ENCODE data around the gene SESN3.

Gene SESN3

DNA sequence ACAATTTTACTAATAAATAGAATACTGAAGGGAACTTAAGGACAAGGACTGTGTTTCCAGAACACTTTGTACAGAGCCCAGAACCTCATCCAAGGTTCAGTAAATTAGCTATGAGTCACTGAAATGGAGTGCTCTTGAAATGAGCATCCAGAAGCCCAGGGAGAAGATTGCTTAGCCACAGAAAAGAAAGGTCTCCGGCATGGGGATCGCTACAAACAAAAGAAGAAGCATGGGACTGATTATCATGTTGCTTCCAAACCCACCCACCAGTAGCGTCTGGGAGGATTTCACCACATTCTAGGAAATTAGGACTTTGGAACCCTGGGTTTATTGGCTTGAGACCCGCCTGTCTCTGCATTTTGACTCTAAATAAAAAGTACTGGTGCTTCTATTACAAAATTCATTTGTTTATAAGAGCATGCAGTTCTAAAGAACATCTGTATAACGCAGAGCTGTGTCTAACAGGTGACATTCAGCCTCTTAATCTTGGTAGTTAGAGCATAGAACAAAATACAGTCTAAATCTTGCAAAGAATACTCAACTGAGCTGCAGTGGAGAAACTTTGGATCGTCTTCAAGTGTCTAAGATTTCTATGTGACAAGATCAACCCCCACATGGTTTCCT, 35.9 kb upstream of the SESN3 start:
- H3K36me3 ChIP-seq (ENCODE audit: control insufficient read depth in 5 of 5, insufficient read depth in 5 of 5, low read length in 5 of 5), result no peaks in the 10 kb centered on the region
- no peak overlapping the region for H3K27ac ChIP-seq (ENCODE audit: low read depth, low read length)
- no peaks in the 10 kb centered on the region for H3K9me3 ChIP-seq (ENCODE audit: control insufficient read depth in 5 of 5, low read length in 5 of 5)

DNA sequence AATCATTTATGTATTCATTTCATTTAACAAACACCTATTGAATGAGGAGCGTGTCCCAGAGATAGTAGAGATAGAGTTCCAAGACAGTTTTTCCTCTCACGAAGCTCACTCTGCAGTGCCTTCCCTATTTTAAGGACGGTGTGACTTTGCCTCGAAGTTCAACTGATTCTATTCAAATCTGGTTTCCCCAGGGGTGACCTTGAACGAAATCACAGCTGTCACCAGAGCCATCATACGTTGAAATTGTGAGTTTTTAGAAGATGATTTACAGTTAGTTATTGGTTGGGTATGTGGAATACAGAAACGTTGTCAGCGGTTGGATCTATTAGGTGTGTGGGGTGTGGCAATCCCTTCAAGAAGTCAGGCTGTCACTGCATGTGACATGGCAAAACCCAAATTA, 33.9 kb upstream of the SESN3 start:
- no peak overlapping the region for H3K9ac ChIP-seq (ENCODE audit: low read length in 5 of 5)
- no peaks in the 10 kb centered on the region for H3K27me3 ChIP-seq (ENCODE audit: control insufficient read depth in 5 of 5, insufficient read depth in 4 of 5, low read length in 5 of 5)
- H3K4me1 ChIP-seq (ENCODE audit: control insufficient read depth in 5 of 5, insufficient read depth in 5 of 5, low read length in 5 of 5), result peaks cover 0 to 4% (median 0%) of the 10 kb centered on the region in 5 donors
- no peak overlapping the region for H3K4me3 ChIP-seq (ENCODE audit: low read depth in 1 of 5, low read length in 5 of 5)
- H3K9me3 ChIP-seq (ENCODE audit: control insufficient read depth in 5 of 5, low read length in 5 of 5), result no peaks in the 10 kb centered on the region
- H3K27ac ChIP-seq (ENCODE audit: low read depth, low read length), result no peak overlapping the region
- H3K36me3 ChIP-seq (ENCODE audit: control insufficient read depth in 5 of 5, insufficient read depth in 5 of 5, low read length in 5 of 5), result no peaks in the 10 kb centered on the region

More for the DNA sequence above, 35.9 kb upstream of the SESN3 start:
- Histone ChIP-seq H3K27me3 (ENCODE audit: control insufficient read depth in 5 of 5, insufficient read depth in 4 of 5, low read length in 5 of 5) (no peaks in the 10 kb centered on the region), H3K4me1 (ENCODE audit: control insufficient read depth in 5 of 5, insufficient read depth in 5 of 5, low read length in 5 of 5) (peaks cover 0 to 4% (median 0%) of the 10 kb centered on the region in 5 donors), H3K4me3 (ENCODE audit: low read depth in 1 of 5, low read length in 5 of 5) (no peak overlapping the region), H3K9ac (ENCODE audit: low read length in 5 of 5) (no peak overlapping the region)

DNA sequence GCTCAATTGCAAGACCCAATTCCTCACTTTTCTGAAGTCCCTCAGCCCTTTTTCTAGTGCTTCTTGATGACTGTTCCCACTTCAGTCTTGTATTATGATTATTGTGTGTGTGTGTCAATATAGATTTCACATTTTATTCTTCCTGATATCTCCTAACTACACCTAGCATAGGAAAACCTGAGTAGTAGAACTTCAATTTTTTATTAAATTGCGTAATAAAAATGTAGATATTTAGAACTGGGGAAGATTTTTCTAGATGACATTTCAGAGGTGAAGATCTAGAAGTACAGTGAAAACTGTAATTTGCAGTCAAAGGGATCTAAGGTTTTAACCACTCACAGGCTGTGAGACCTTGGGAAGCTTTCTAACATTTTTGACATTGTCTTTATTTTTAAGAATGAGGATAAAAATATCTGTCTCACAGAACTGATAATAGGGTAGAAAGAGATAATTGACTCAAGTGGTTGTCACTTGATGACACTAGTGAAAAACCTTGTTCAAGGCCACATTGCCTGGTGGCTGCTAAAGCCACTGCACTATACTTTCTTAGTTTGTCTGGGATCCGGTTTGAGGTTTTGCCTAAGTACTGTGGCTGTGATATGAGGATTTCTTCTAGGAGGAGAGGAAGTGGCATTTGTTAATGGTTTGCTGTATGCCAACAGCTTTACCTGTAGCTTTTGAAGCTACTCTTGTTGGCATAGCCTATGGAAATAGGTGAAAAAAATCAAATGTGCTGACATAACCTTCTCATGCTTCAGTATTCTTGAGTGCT, 32.2 kb upstream of the SESN3 start:
- Histone ChIP-seq H3K4me1 (ENCODE audit: control insufficient read depth in 5 of 5, insufficient read depth in 5 of 5, low read length in 5 of 5) (peaks cover 0 to 4% (median 0%) of the 10 kb centered on the region in 5 donors), H3K36me3 (ENCODE audit: control insufficient read depth in 5 of 5, insufficient read depth in 5 of 5, low read length in 5 of 5) (no peaks in the 10 kb centered on the region), H3K27me3 (ENCODE audit: control insufficient read depth in 5 of 5, insufficient read depth in 4 of 5, low read length in 5 of 5) (no peaks in the 10 kb centered on the region), H3K4me3 (ENCODE audit: low read depth in 1 of 5, low read length in 5 of 5) (no peak overlapping the region), H3K9me3 (ENCODE audit: control insufficient read depth in 5 of 5, low read length in 5 of 5) (no peaks in the 10 kb centered on the region), H3K9ac (ENCODE audit: low read length in 5 of 5) (no peak overlapping the region), H3K27ac (ENCODE audit: low read depth, low read length) (no peak overlapping the region)

DNA sequence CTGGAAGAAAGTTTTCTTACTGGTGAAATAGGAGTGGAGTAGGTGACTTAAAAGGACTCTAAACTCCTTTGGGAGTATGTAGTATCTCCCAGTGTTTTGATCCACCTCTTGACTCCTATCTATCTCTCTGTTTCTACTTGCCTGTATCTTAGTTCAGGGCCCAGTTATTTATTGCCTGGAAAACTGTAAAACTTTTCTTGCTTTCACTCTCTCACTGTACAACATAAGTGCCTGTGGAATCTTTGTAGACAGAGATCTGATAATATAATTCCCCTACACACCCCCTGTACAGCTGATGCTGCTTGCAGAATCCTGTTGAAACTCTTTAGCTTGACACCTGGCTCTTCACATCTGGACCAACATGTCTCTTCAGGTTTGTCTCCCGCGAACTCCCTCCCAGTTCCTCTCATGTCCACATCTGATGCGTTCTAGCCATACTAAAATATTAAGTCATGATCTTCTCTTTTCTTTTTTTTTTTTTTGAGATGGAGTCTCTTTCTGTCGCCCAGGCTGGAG, 26.5 kb upstream of the SESN3 start:
- H3K4me3 ChIP-seq (ENCODE audit: low read depth in 1 of 5, low read length in 5 of 5), result no peak overlapping the region
- H3K9me3 ChIP-seq (ENCODE audit: control insufficient read depth in 5 of 5, low read length in 5 of 5), result no peaks in the 10 kb centered on the region
- peaks cover 2 to 33% (median 22%) of the 10 kb centered on the region in 5 donors for H3K4me1 ChIP-seq (ENCODE audit: control insufficient read depth in 5 of 5, insufficient read depth in 5 of 5, low read length in 5 of 5)
- no peaks in the 10 kb centered on the region for H3K36me3 ChIP-seq (ENCODE audit: control insufficient read depth in 5 of 5, insufficient read depth in 5 of 5, low read length in 5 of 5)
- H3K27ac ChIP-seq (ENCODE audit: low read depth, low read length), result no peak overlapping the region
- H3K9ac ChIP-seq (ENCODE audit: low read length in 5 of 5), result no peak overlapping the region
- H3K27me3 ChIP-seq (ENCODE audit: control insufficient read depth in 5 of 5, insufficient read depth in 4 of 5, low read length in 5 of 5), result no peaks in the 10 kb centered on the region

- H3K27ac ChIP-seq (ENCODE audit: low read depth, low read length), result no peak overlapping the region
- H3K27me3 ChIP-seq (ENCODE audit: control insufficient read depth in 5 of 5, insufficient read depth in 4 of 5, low read length in 5 of 5), result no peaks in the 10 kb centered on the region
- no peaks in the 10 kb centered on the region for H3K9me3 ChIP-seq (ENCODE audit: control insufficient read depth in 5 of 5, low read length in 5 of 5)
- H3K9ac ChIP-seq (ENCODE audit: low read length in 5 of 5), result no peak overlapping the region
- H3K36me3 ChIP-seq (ENCODE audit: control insufficient read depth in 5 of 5, insufficient read depth in 5 of 5, low read length in 5 of 5), result no peaks in the 10 kb centered on the region
- H3K4me1 ChIP-seq (ENCODE audit: control insufficient read depth in 5 of 5, insufficient read depth in 5 of 5, low read length in 5 of 5), result peaks cover 2 to 33% (median 22%) of the 10 kb centered on the region in 5 donors
- peak overlapping the region in 3 of 5 donors; percentile 12 to 33 (median 25) for H3K4me3 ChIP-seq (ENCODE audit: low read depth in 1 of 5, low read length in 5 of 5)
Observed at GRCh38 chr11:95256321-95256779, 25.3 kb upstream of the SESN3 start.

DNA sequence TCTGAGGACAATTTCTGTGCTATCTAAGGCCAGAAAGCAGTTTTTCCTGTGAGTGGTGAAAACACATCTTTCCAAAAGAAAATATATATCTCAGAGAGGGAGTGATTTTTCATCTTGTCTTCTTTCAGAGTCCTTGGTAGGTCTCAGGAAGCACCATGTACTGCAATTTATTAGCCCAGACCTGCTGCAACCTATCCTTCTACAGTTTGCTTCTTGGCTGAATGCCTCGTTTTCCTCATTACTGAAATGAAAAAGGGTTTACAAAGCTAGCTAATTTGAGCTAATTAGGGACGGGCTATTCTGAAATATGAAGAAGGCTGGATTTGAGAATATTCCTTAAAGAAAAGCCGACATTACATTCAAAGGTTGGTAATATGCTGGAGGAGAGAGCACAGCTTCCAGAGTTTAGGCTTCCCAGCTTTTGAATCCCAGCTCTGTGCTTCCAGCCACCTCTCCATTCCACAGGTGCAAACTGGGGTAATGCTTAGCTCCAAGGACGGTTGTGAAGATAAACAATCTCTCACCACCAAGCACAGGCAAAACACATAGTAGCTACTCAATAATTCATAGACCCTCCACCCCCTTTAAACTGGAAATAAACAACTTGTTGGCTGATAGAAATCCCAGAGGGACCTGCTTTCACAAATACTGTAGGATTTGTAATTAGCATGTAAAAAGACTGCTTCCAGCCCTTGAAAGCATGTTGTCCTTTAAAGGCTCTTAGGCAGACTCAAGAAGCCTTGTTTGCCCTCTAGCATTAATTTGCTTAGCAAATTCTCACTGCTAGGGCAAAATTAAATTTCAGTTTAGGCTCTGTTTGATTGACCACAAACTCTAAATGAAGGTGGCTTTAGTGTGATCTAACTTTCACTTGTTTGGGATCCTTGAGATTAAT, 24.5 kb upstream of the SESN3 start:
- Histone ChIP-seq H3K27me3 (ENCODE audit: control insufficient read depth in 5 of 5, insufficient read depth in 4 of 5, low read length in 5 of 5) (no peaks in the 10 kb centered on the region), H3K9me3 (ENCODE audit: control insufficient read depth in 5 of 5, low read length in 5 of 5) (no peaks in the 10 kb centered on the region), H3K36me3 (ENCODE audit: control insufficient read depth in 5 of 5, insufficient read depth in 5 of 5, low read length in 5 of 5) (no peaks in the 10 kb centered on the region), H3K4me1 (ENCODE audit: control insufficient read depth in 5 of 5, insufficient read depth in 5 of 5, low read length in 5 of 5) (peaks cover 2 to 33% (median 22%) of the 10 kb centered on the region in 5 donors), H3K27ac (ENCODE audit: low read depth, low read length) (no peak overlapping the region), H3K9ac (ENCODE audit: low read length in 5 of 5) (no peak overlapping the region), H3K4me3 (ENCODE audit: low read depth in 1 of 5, low read length in 5 of 5) (no peak overlapping the region)

GRCh38 chr11:95254716-95255115, 23.7 kb upstream of the SESN3 start:
- Histone ChIP-seq H3K9me3 (ENCODE audit: control insufficient read depth in 5 of 5, low read length in 5 of 5) (no peaks in the 10 kb centered on the region), H3K36me3 (ENCODE audit: control insufficient read depth in 5 of 5, insufficient read depth in 5 of 5, low read length in 5 of 5) (no peaks in the 10 kb centered on the region), H3K9ac (ENCODE audit: low read length in 5 of 5) (no peak overlapping the region), H3K27ac (ENCODE audit: low read depth, low read length) (no peak overlapping the region), H3K4me3 (ENCODE audit: low read depth in 1 of 5, low read length in 5 of 5) (no peak overlapping the region), H3K4me1 (ENCODE audit: control insufficient read depth in 5 of 5, insufficient read depth in 5 of 5, low read length in 5 of 5) (peaks cover 2 to 33% (median 22%) of the 10 kb centered on the region in 5 donors), H3K27me3 (ENCODE audit: control insufficient read depth in 5 of 5, insufficient read depth in 4 of 5, low read length in 5 of 5) (no peaks in the 10 kb centered on the region)

GRCh38 chr11:95254131-95254704, 23.2 kb upstream of the SESN3 start:
- H3K9ac ChIP-seq (ENCODE audit: low read length in 5 of 5), result peak overlapping the region in 2 of 5 donors; percentile 48 to 60
- H3K4me3 ChIP-seq (ENCODE audit: low read depth in 1 of 5, low read length in 5 of 5), result peak overlapping the region; percentile 51 to 69 (median 63)
- no peaks in the 10 kb centered on the region for H3K9me3 ChIP-seq (ENCODE audit: control insufficient read depth in 5 of 5, low read length in 5 of 5)
- H3K27ac ChIP-seq (ENCODE audit: low read depth, low read length), result no peak overlapping the region
- no peaks in the 10 kb centered on the region for H3K27me3 ChIP-seq (ENCODE audit: control insufficient read depth in 5 of 5, insufficient read depth in 4 of 5, low read length in 5 of 5)
- no peaks in the 10 kb centered on the region for H3K36me3 ChIP-seq (ENCODE audit: control insufficient read depth in 5 of 5, insufficient read depth in 5 of 5, low read length in 5 of 5)
- H3K4me1 ChIP-seq (ENCODE audit: control insufficient read depth in 5 of 5, insufficient read depth in 5 of 5, low read length in 5 of 5), result peaks cover 2 to 35% (median 22%) of the 10 kb centered on the region in 5 donors

- Histone ChIP-seq H3K9me3 (ENCODE audit: control insufficient read depth in 5 of 5, low read length in 5 of 5) (no peaks in the 10 kb centered on the region), H3K27ac (ENCODE audit: low read depth, low read length) (no peak overlapping the region)
Observed at GRCh38 chr11:95253141-95253540, 22.1 kb upstream of the SESN3 start.

More at GRCh38 chr11:95253141-95253540, 22.1 kb upstream of the SESN3 start:
- Histone ChIP-seq H3K27me3 (ENCODE audit: control insufficient read depth in 5 of 5, insufficient read depth in 4 of 5, low read length in 5 of 5) (no peaks in the 10 kb centered on the region), H3K4me1 (ENCODE audit: control insufficient read depth in 5 of 5, insufficient read depth in 5 of 5, low read length in 5 of 5) (peaks cover 2 to 37% (median 22%) of the 10 kb centered on the region in 5 donors), H3K4me3 (ENCODE audit: low read depth in 1 of 5, low read length in 5 of 5) (no peak overlapping the region), H3K36me3 (ENCODE audit: control insufficient read depth in 5 of 5, insufficient read depth in 5 of 5, low read length in 5 of 5) (no peaks in the 10 kb centered on the region), H3K9ac (ENCODE audit: low read length in 5 of 5) (no peak overlapping the region)
